H1 (cell line): ENCODE data around the gene HTD2. TPM values are rescaled to one million over a fixed set of nuclear protein-coding genes. Genes with fewer than 3 reads are reported as not detected.

Experiments
- CTCF ChIA-PET: fragments of 300-600 bp; sonication (Branson Sonifier 250); formaldehyde crosslinking; loops from one replicate; lab custom pipeline; 2021; ENCODE audit not compliant: partially characterized antibody; lab: Charles Lee
- POLR2A ChIA-PET: fragments of 300-600 bp; sonication (Branson Sonifier 250); formaldehyde crosslinking; loops from one replicate; lab custom pipeline; 2021; ENCODE audit warnings: inconsistent platforms; ENCODE audit not compliant: partially characterized antibody; lab: Charles Lee
- DNase-seq, 2 experiments: peaks; one replicate each; pipeline versions ENCODE4 v3.0.0 to v3.0.0-alpha.2; 2010 to 2022; ENCODE audit warnings: low spot score in 2 of 2, low read depth in 1 of 2, mixed read lengths in 1 of 2
- FAIRE-seq: peaks from 2 replicates; lab custom pipeline; 2011; peaks lifted over from hg19 to GRCh38; lab: Jason Lieb, UNC
- H2AFZ ChIP-seq: 2 replicates; pipeline ENCODE4 v1.8.1; 2012; ENCODE audit warnings: low read length, inconsistent platforms
- H2AK5ac ChIP-seq: 2 replicates; pipeline ENCODE4 v1.6.1; 2013; ENCODE audit warnings: low read depth, low read length
- H2BK120ac ChIP-seq: replicated peaks from 2 replicates; pipeline ENCODE3; 2013; ENCODE audit warnings: low read depth, low read length, inconsistent platforms
- H2BK12ac ChIP-seq: 2 replicates; pipeline ENCODE4 v1.6.1; 2013; ENCODE audit warnings: low read depth, low read length
- H2BK15ac ChIP-seq: 2 replicates; pipeline ENCODE4 v1.6.1; 2013; ENCODE audit warnings: low read length
- H2BK20ac ChIP-seq: 2 replicates; pipeline ENCODE4 v1.6.1; 2013; ENCODE audit warnings: low read length
- H2BK5ac ChIP-seq: 2 replicates; pipeline ENCODE4 v1.6.1; 2013; ENCODE audit warnings: low read depth, low read length
- H3K14ac ChIP-seq: 2 replicates; pipeline ENCODE4 v1.6.1; 2013; ENCODE audit warnings: inconsistent platforms; ENCODE audit not compliant: insufficient read length
- H3K18ac ChIP-seq: 2 replicates; pipeline ENCODE4 v1.6.1; 2013; ENCODE audit warnings: low read length; ENCODE audit errors: extremely low read depth
- H3K23ac ChIP-seq: 2 replicates; pipeline ENCODE4 v1.6.1; 2013; ENCODE audit warnings: inconsistent platforms; ENCODE audit not compliant: insufficient read length
- H3K23me2 ChIP-seq: 2 replicates; pipeline ENCODE4 v1.6.1; 2013; ENCODE audit warnings: low read depth, low read length
- H3K27ac ChIP-seq: 2 replicates; pipeline ENCODE4 v1.6.1; 2011; ENCODE audit warnings: low read depth, low read length, inconsistent platforms
- H3K27me3 ChIP-seq, 4 experiments: replicated peaks in 1 of 4; 1 replicate in 1 of 4; 2 replicates in 3 of 4; pipeline versions ENCODE4 v1.6.1 to v1.8.1; 2011 to 2013; ENCODE audit warnings: low read length in 3 of 4, mild to moderate bottlenecking in 3 of 4, inconsistent platforms in 2 of 4, mixed read lengths in 2 of 4, moderate library complexity in 1 of 4; ENCODE audit not compliant: control insufficient read depth in 3 of 4, insufficient read depth in 3 of 4; ENCODE audit errors: extremely low read depth in 1 of 4
- H3K36me3 ChIP-seq, 4 experiments: 2 replicates each; pipeline versions ENCODE4 v1.6.1 to v1.8.1; 2011 to 2013; ENCODE audit warnings: mild to moderate bottlenecking in 4 of 4, low read length in 3 of 4, moderate library complexity in 2 of 4, control low read depth in 1 of 4, inconsistent platforms in 1 of 4; ENCODE audit not compliant: insufficient read depth in 4 of 4, control insufficient read depth in 2 of 4
- H3K4ac ChIP-seq: replicated peaks from 2 replicates; pipeline ENCODE3; 2013; ENCODE audit warnings: low read length, low read depth, mixed read lengths, inconsistent platforms; ENCODE audit not compliant: insufficient read length
- H3K4me1 ChIP-seq, 4 experiments: replicated peaks in 1 of 4; 1 replicate in 1 of 4; 2 replicates in 3 of 4; pipeline versions ENCODE4 v1.6.1 to v1.8.1; 2011 to 2013; ENCODE audit warnings: low read length in 3 of 4, inconsistent platforms in 2 of 4, mixed read lengths in 1 of 4; ENCODE audit not compliant: insufficient read depth in 4 of 4, control insufficient read depth in 3 of 4
- H3K4me2 ChIP-seq, 2 experiments: 2 replicates each; pipeline versions ENCODE4 v1.6.1 to v1.8.1; 2011 to 2013; ENCODE audit warnings: low read depth in 2 of 2, low read length in 2 of 2, control low read depth in 1 of 2, inconsistent platforms in 1 of 2, mild to moderate bottlenecking in 1 of 2; ENCODE audit not compliant: insufficient read depth in 1 of 2
- H3K4me3 ChIP-seq, 4 experiments: fragments of 200-600, 300-600 bp in 1 of 4; sonication (generic), shearing (Covaris generic), sonication (Bioruptor Twin) in 1 of 4; 2 replicates each; pipeline versions ENCODE4 v1.5.1 to v1.8.1; 2011 to 2016; ENCODE audit warnings: low read length in 4 of 4, low read depth in 3 of 4, control low read depth in 2 of 4, inconsistent platforms in 2 of 4, mild to moderate bottlenecking in 2 of 4, mixed read lengths in 1 of 4, moderate library complexity in 1 of 4; ENCODE audit not compliant: insufficient read depth in 2 of 4; ENCODE audit errors: extremely low read depth in 1 of 4
- H3K56ac ChIP-seq: replicated peaks from 2 replicates; pipeline ENCODE3; 2013; ENCODE audit warnings: low read depth, mild to moderate bottlenecking, mixed read lengths, low read length, inconsistent platforms; ENCODE audit not compliant: insufficient read length
- H3K79me1 ChIP-seq: 2 replicates; pipeline ENCODE4 v1.6.1; 2013; ENCODE audit warnings: low read depth, low read length, control low read depth
- H3K79me2 ChIP-seq, 2 experiments: 2 replicates each; pipeline versions ENCODE4 v1.6.1 to v1.8.1; 2012 to 2013; ENCODE audit warnings: low read length in 2 of 2, mild to moderate bottlenecking in 2 of 2, inconsistent platforms in 1 of 2; ENCODE audit not compliant: insufficient read depth in 2 of 2, control insufficient read depth in 1 of 2
- H3K9ac ChIP-seq, 4 experiments: replicated peaks in 1 of 4; 1 replicate in 1 of 4; 2 replicates in 3 of 4; pipeline versions ENCODE4 v1.6.1 to v1.8.1; 2011 to 2013; ENCODE audit warnings: low read depth in 3 of 4, low read length in 3 of 4, control low read depth in 2 of 4, mild to moderate bottlenecking in 2 of 4, moderate library complexity in 2 of 4, inconsistent platforms in 1 of 4; ENCODE audit errors: extremely low read depth in 1 of 4
- H3K9me3 ChIP-seq, 2 experiments: 2 replicates each; pipeline versions ENCODE4 v1.6.1 to v1.8.1; 2012 to 2013; ENCODE audit warnings: mild to moderate bottlenecking in 2 of 2, moderate library complexity in 2 of 2, control low read depth in 1 of 2, inconsistent platforms in 1 of 2, low read depth in 1 of 2, low read length in 1 of 2, mixed read lengths in 1 of 2; ENCODE audit not compliant: insufficient read depth in 2 of 2
- H4K20me1 ChIP-seq, 2 experiments: replicated peaks in 1 of 2; 2 replicates each; pipeline versions ENCODE3 to v1.8.1; 2011 to 2013; ENCODE audit warnings: inconsistent platforms in 2 of 2, low read length in 2 of 2, mild to moderate bottlenecking in 1 of 2; ENCODE audit not compliant: insufficient read depth in 2 of 2, control insufficient read depth in 1 of 2
- H4K5ac ChIP-seq: 2 replicates; pipeline ENCODE4 v1.6.1; 2013; ENCODE audit warnings: low read length, low read depth, mixed read lengths, inconsistent platforms; ENCODE audit not compliant: insufficient read length
- H4K8ac ChIP-seq: 2 replicates; pipeline ENCODE4 v1.8.0; 2013; ENCODE audit warnings: mild to moderate bottlenecking, moderate library complexity, low read length, inconsistent platforms; ENCODE audit not compliant: insufficient read depth; ENCODE audit errors: extremely low read depth
- H4K91ac ChIP-seq: replicated peaks from 2 replicates; pipeline ENCODE3; 2013; ENCODE audit warnings: low read length, mixed read lengths, inconsistent platforms; ENCODE audit not compliant: insufficient read length
- WGBS, 2 experiments: shearing (Covaris generic) in 1 of 2; methylation state at CpG; one replicate each; pipeline versions ENCODE4 v1.1.6 to v1.1.7; 2013 to 2015; ENCODE audit warnings: low lambda C conversion rate in 2 of 2, mixed read lengths in 2 of 2, inconsistent platforms in 1 of 2, low coverage in 1 of 2, missing lambda C conversion rate in 1 of 2; ENCODE audit not compliant: insufficient replicate concordance in 2 of 2, insufficient coverage in 1 of 2, insufficient read length in 1 of 2; ENCODE audit errors: extremely low coverage in 1 of 2, missing lambda C conversion rate in 1 of 2; 5-methylcytosine and 5-hydroxymethylcytosine counted together
- polyA plus RNA-seq, 7 experiments: library from polyadenylated mRNA; depleted of rRNA in 3 of 7; stranded (reverse) in 5 of 7; unstranded in 2 of 7; fragments of >200 nt in 5 of 7; fragments of 200-250 nt in 2 of 7; gene quantifications; 1 replicate in 5 of 7; 2 replicates in 1 of 7; 4 replicates in 1 of 7; pipeline versions ENCODE4 v1.2.1 to v1.2.3, GENCODE V29; 2011 to 2013; ENCODE audit warnings: missing spikeins in 2 of 7, mixed read lengths in 2 of 7
- total RNA-seq: library from RNA; stranded (reverse); fragmentation: NEBNext Ultra II Directional; extraction: Animal tissue kit (Norgen Biotek cat#: 25700); gene quantifications from 2 replicates; pipeline ENCODE4 v1.2.1, GENCODE V29; 2021

HTD2 gene
- total and polyA plus RNA-seq, 2 of the 8 experiments (the other 6 are each of a cell fraction or from before 2014, with no cell fraction given) = 8.8 to 10.8 TPM

GRCh38 chr3:58326267-58326900 lies 20.1 kb downstream of the HTD2 start:
- CTCF ChIA-PET = interaction anchor here (1.2 to 12.7 kb wide), 4 partner anchors 8 to 19 kb away, joined by 3 to 104 read pairs (median 4); partner anchors contain the start of genes HTD2 and RPP14
- FAIRE-seq = no peak

More at GRCh38 chr3:58326267-58326900, 20.1 kb downstream of the HTD2 start:
- Histone ChIP-seq H2BK12ac (no peak overlapping the region), H3K4me3 (no peak overlapping the region), H3K4ac (no peak overlapping the region), H3K9me3 (no peaks in the 10 kb centered on the region), H4K91ac (no peak overlapping the region), H4K5ac (no peak overlapping the region), H3K4me1 (peaks cover 0 to 6% (median 5%) of the 10 kb centered on the region in 4 experiments; a peak in 4 of 7 replicates), H2AFZ (no peak overlapping the region), H3K27ac (no peak overlapping the region), H2BK15ac (no peak overlapping the region), H3K18ac (no peak overlapping the region), H4K20me1 (no peaks in the 10 kb centered on the region), H3K56ac (no peak overlapping the region), H2BK20ac (no peak overlapping the region), H3K4me2 (no peak overlapping the region), H3K79me1 (no peaks in the 10 kb centered on the region), H3K14ac (no peak overlapping the region), H4K8ac (no peak overlapping the region), H3K9ac (no peak overlapping the region), H3K23me2 (no peaks in the 10 kb centered on the region), H2BK5ac (no peak overlapping the region), H3K79me2 (no peaks in the 10 kb centered on the region), H3K23ac (no peak overlapping the region), H3K36me3 (no peaks in the 10 kb centered on the region), H2AK5ac (no peak overlapping the region), H2BK120ac (no peak overlapping the region), H3K27me3 (no peaks in the 10 kb centered on the region)
- 87% methylated on average over 8 of the region's 8 CpGs; no CpG with 5 or more reads in 1 of the 2 experiments for WGBS, 2 experiments
- DNase-seq = no peak
- POLR2A ChIA-PET = interaction anchor here (0.7 to 2.7 kb wide), 3 partner anchors 13 to 54 kb away, joined by 3 to 8 read pairs (median 4); partner anchors contain the start of genes HTD2 and RPP14
